GM20000 (cell line): ENCODE results near the gene BRIP1.

ENCODE experiments used
- DNase-seq: peaks from one replicate; pipeline ENCODE4 v3.0.0; 2012; ENCODE audit warnings: low spot score
- CTCF ChIP-seq: IDR thresholded peaks from 2 replicates; pipeline ENCODE4 v1.5.1; 2012; ENCODE audit warnings: mild to moderate bottlenecking, control low read depth; ENCODE audit errors: extremely low read depth, missing control alignments

The BRIP1 gene

GRCh38 chr17:61717352-61717751 is 146.0 kb downstream of the BRIP1 start:
- no peak for DNase-seq
- no peak for TF ChIP-seq CTCF

DNA sequence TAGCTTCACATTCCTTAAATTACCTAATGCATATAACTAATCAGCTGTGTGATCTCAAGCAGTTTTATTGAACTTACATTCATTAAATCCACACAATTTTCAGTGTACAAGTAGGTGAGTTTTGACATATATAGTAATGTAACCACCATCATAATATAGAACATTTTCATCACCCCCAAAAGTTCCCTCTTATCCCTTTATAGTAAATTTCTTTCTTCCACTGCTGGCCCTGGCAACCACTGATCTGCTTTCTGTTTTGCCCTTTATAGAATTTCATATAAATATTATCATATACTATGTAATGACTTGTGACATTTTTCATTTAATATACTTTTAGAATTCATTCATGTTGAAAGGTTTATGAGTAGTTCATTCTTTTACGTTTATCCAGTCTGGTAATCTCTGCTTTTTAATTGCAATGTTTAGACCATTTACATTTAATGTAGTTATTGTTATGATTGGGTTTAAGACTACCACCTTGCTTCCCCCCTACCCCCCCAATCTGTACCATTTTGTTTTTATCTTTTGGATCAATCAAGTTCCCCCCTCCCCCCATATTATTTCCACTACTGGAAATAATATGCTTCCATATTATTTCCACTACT is 147.0 kb downstream of the BRIP1 start:
- no peak for TF ChIP-seq CTCF
- no peak for DNase-seq

DNA sequence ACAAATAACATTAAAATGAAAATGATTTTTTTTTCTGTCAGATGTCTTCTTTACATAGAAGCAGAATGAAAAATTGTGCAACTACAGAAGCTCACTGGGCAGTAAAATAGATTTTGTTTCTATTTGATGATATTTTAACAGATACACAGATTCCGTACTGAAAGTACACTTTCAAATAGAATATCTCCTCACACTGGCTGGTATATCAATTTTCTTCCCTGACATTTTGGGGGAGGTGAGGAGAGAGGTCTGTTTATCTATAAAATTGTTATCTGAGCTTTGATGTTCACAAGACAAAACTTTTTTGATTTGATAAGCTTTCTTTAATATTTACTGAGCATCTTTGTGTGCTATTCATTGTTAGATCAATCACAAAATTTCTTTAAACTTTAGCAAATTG is 148.0 kb downstream of the BRIP1 start:
- DNase-seq = no peak
- no peak for TF ChIP-seq CTCF

DNA sequence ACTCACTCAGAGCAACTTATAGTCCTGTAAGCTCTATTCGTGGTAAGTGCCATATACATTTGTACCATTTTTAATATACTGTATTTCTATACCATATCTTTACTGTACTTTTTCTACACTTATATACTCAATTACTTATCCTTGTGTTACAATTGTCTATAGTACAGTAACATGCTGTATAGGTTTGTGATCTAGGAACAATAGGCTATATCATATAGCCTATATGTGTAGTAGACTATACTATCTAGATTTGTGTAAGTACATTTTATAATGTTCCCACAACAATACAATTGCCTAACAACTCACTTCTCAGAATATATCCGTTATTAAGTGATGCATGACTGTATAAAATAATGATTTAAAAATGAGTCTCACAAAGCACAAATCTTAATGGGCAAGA is 149.0 kb downstream of the BRIP1 start:
- DNase-seq = no peak
- TF ChIP-seq CTCF = no peak

DNA sequence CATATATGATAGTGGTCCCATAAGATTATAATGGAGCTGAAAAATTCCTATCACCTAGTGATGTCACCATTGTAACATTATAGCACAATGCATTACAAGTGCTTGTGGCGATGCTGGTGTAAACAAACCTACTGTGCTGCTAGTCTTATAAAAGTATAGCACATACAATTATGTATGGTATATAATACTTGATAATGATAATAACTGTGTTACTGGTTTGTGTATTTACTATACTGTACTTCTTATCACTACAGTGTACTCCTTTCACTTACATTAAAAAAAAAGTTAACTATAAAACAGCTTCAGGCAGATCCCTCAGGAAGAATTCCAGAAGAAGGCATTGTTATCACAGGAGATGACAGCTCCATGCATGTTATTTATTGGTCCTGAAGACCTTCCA is 150.3 kb downstream of the BRIP1 start:
- TF ChIP-seq CTCF = no peak
- DNase-seq = no peak

GRCh38 chr17:61710546-61710945 is 152.8 kb downstream of the BRIP1 start:
- no peak for DNase-seq
- no peak for TF ChIP-seq CTCF

- DNase-seq = no peak
- TF ChIP-seq CTCF = no peak
Measured at GRCh38 chr17:61709567-61709966, 153.8 kb downstream of the BRIP1 start.
